ENCODE data around the gene XYLT1.

XYLT1 gene

DNA sequence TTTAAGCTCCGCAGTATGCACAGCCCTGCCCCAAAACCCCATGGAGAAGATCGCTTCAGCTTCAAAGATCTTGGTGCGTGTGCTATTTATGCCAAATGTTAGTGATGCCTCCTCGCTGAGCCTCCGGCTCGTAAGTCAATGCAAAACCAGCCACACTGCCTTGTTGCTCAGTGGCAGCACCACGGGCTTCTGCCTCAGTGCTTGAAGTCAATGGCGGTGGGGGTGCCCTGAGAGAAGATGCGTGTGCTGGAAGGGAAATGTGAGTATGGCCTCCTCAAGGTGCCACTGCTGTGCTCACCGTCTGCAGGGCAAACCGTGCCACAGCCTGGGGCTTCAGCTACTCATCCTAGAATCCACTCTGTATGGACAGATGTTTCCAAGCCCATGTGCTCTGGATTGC lies 121.9 kb downstream of the XYLT1 start:
- DNase-seq (ENCODE audit: low spot score) = no peak
- ChIA-PET POLR2A (ENCODE audit: low non-redundant PET) (no interaction called here), CTCF (interaction anchor here (0.5 kb wide), 1 partner anchor 754 kb away, joined by 3 read pairs; no protein-coding TSS in a partner anchor)
- no peak overlapping the region for H3K27ac ChIP-seq
- TF ChIP-seq, protein P1, sequence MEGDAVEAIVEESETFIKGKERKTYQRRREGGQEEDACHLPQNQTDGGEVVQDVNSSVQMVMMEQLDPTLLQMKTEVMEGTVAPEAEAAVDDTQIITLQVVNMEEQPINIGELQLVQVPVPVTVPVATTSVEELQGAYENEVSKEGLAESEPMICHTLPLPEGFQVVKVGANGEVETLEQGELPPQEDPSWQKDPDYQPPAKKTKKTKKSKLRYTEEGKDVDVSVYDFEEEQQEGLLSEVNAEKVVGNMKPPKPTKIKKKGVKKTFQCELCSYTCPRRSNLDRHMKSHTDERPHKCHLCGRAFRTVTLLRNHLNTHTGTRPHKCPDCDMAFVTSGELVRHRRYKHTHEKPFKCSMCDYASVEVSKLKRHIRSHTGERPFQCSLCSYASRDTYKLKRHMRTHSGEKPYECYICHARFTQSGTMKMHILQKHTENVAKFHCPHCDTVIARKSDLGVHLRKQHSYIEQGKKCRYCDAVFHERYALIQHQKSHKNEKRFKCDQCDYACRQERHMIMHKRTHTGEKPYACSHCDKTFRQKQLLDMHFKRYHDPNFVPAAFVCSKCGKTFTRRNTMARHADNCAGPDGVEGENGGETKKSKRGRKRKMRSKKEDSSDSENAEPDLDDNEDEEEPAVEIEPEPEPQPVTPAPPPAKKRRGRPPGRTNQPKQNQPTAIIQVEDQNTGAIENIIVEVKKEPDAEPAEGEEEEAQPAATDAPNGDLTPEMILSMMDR (conservative IDR thresholded peaks at IDR 0.05; ENCODE audit: low read depth) = no peak

DNA sequence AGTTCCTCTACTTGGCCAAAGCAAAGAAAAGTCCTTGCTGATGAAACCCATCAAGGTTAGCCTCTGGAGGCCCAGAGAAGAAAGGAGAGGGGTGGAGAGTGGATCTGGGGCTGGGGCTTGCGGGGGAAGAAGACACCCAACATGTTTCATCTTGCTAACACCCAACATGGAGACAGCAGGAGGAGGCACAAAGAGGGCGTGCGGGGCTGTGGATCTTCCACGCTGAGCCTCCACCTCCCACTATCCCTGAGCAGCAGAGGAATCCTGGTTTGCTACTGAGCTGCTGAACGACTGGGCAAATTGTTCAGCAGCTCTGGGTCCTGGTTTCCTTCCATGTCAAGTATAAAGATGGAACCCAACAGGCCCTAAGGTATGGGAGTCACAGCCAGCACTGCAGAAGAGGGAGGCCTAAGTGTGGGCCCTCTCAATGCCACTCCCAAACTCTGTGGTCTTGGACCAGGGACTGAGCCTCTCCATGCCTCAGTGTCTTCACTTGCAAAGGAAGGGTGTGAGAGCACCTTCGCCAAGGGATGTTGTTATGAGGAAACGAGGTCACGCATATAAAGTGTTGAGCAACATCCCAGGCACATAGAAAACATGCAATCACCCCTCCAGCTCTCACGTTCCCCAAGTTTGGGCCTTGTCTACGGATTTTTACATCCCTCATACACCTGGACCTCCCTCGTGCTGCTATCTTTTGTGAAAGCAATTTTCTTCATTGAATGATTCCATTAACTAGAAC lies 122.5 kb downstream of the XYLT1 start:
- DNase-seq (ENCODE audit: low spot score) = no peak
- POLR2A ChIA-PET (ENCODE audit: low non-redundant PET) = no interaction called here
- CTCF ChIA-PET = interaction anchor here (0.5 kb wide), 1 partner anchor 753 kb away, joined by 3 read pairs; no protein-coding TSS in a partner anchor
- H3K27ac ChIP-seq = no peak overlapping the region
- TF ChIP-seq, protein P1 (conservative IDR thresholded peaks at IDR 0.05; ENCODE audit: low read depth) = no peak

DNA sequence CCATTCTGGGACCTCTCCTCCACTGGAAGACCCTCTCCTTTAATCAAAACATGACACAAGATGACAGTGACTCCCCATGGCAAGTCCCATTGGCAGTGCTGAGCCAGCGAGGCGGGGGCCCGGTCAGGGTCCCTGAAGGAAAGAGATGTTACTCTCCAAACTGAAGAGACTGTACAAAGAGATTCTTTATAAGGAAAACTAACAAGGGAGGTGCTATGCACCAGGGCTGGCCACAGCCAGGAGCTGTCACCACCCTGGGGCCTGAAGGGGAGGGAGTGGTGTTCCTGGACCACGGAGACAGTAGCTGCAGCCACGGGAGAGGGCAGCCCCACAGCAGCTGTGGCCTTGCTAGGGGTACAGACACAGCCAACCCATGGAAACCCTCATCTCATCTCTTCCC lies 123.1 kb downstream of the XYLT1 start:
- H3K27ac ChIP-seq = no peak overlapping the region
- ChIA-PET CTCF (no interaction called here), POLR2A (ENCODE audit: low non-redundant PET) (no interaction called here)
- no peak for DNase-seq (ENCODE audit: low spot score)
- TF ChIP-seq, protein P1 (conservative IDR thresholded peaks at IDR 0.05; ENCODE audit: low read depth) = no peak

DNA sequence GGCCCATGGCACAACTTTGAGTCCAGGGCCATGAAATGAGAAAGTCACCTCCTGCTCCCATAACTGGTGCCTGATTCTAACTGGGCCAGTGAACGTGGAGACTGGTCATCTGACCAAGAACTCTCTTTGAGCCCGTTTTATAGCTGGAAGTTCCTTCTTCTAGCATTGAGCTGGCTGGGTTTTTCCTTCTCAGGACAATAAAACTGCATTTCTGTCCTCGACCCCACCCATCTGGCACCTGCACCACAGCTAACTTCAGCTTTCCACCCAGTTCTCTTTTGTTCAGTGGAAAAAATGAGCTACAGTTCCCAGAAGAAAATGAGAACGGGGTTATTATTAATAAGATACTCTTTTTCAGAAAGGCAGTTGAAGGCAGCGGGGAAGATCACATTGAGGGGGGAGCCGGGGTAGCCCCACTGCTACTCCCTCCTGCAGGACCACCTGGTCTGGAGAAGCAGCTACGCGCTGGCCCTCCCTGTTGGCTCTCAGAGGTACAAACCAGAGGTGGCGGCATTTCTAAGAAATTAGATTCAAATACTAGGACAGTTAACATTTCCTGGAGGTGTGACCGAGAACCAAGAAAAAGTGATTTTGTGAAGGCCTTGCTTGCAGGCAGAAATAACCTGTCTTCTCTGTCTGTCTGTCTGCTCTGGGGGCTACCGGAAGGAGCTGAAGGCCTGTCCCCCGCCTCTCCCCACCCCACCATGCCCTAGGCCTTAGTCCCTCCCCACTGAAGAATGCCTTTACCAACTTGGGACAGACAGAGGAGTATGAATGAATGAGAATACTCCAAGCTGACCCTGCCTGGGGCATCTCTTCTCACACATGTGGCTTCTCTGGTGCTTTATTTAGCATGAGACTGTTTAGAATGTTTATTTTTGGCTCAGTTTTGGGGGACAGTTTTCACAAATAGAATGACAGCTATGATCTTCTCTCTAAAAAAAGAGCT lies 123.9 kb downstream of the XYLT1 start:
- TF ChIP-seq, protein P1 (conservative IDR thresholded peaks at IDR 0.05; ENCODE audit: low read depth) = no peak
- ChIA-PET POLR2A (ENCODE audit: low non-redundant PET) (no interaction called here), CTCF (no interaction called here)
- no peak overlapping the region for H3K27ac ChIP-seq
- DNase-seq (ENCODE audit: low spot score) = no peak

DNA sequence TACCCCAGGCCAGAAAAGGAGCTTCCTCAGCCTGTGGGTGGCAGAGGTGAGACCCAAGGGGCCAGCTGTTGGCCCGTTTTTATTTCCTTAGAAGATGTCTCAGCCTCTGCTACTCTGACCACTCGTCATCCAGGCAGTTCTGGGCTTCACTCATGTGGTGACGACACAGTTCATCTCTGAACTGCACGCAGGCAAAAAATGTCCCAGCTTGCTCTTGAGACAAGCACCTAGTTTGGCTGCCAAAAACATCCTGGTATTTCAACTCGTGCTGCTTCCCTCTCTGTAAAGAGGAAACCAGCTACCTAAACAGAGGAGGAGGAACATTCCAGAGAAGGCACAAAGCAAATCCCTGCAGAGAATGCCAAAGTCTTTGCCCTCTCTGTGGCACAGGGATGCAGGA lies 125.7 kb downstream of the XYLT1 start:
- TF ChIP-seq, protein P1 (conservative IDR thresholded peaks at IDR 0.05; ENCODE audit: low read depth) = no peak
- H3K27ac ChIP-seq = no peak overlapping the region
- POLR2A ChIA-PET (ENCODE audit: low non-redundant PET) = no interaction called here
- DNase-seq (ENCODE audit: low spot score) = no peak
- CTCF ChIA-PET = interaction anchor here (0.5 to 0.6 kb wide), 3 partner anchors 159 to 512 kb away, joined by 3 to 4 read pairs (median 3); no protein-coding TSS in a partner anchor

DNA sequence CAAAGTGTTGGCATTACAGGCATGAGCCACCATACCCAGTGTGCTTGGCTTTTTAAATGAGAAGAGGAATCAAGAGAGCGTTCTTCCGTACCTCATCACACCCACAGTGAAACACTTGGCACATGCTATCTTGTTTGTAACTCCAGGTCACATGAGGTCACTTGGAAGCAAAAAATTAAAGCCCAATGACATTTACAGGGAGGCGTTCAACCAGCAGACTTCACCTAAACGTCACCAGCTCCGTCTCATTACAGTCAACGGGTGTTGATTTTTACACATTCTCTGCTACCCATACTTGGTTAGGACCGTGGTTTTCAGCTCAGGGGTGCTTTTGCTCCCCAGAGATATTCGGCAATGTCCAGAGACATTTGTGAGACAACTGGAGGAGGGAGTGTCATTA lies 127.0 kb downstream of the XYLT1 start:
- no peak overlapping the region for H3K27ac ChIP-seq
- TF ChIP-seq, protein P1 (conservative IDR thresholded peaks at IDR 0.05; ENCODE audit: low read depth) = no peak
- DNase-seq (ENCODE audit: low spot score) = no peak
- ChIA-PET CTCF (no interaction called here), POLR2A (ENCODE audit: low non-redundant PET) (no interaction called here)
